Astrocyte (in vitro differentiated cells and primary cell): ENCODE measurements around the gene RNF167.

Experiments
- CTCF ChIP-seq: IDR thresholded peaks from 2 replicates; pipeline ENCODE4 v1.5.1; 2011; ENCODE audit warnings: low read depth, mild to moderate bottlenecking, inconsistent platforms, low read length, moderate library complexity; ENCODE audit not compliant: insufficient read depth
- EZH2 ChIP-seq: IDR thresholded peaks from 2 replicates; pipeline ENCODE4 v1.6.1; 2012; ENCODE audit warnings: mild to moderate bottlenecking, low read length, inconsistent platforms; ENCODE audit not compliant: insufficient read depth

GRCh38 chr17:4934173-4934979 lies 5.7 kb upstream of the RNF167 start:
- TF ChIP-seq CTCF, result peak; percentile 28
- no peak for TF ChIP-seq EZH2
